Subcutaneous adipose tissue (tissue), 4 donors: Measurements from ENCODE around the gene TAPT1. TPM values are rescaled to one million over a fixed set of nuclear protein-coding genes. Genes with fewer than 3 reads are reported as not detected.

Source experiments
- total RNA-seq, 4 donors: library from RNA; depleted of rRNA; stranded (reverse); fragments of >200 nt; gene quantifications; one replicate each; pipeline ENCODE4 v1.1.0, GENCODE V29; 2016
- TF ChIP-seq, protein P1 (sequence below): fragments of 450-650 bp; IDR thresholded peaks from one replicate; pipeline ENCODE4 v1.5.1; 2016; ENCODE audit warnings: low read depth, mild to moderate bottlenecking, control low read depth, antibody characterized with exemption, moderate library complexity

Gene TAPT1
- total RNA-seq, 4 donors from 2014 or later: 23.7 to 52.3 (median 32.8) TPM

DNA sequence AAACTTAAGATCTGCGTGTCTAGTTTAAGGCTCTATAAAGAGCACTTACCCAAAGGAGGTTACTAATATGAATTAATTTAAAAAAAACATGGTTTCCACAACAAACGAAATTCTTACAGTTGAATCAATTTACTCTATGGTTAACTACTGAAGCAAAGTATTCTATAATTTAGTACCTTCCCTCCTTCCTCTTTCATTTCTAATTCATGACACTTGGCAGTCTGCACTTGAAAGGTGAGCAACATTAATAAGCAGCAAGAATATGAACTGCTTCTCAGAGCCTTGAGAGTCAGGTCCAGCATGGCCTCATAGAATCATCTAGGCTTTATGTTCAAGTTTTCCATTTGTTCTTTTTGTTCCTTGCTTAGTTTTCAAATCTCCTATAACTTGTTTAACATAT lies 42.7 kb downstream of the TAPT1 start:
- TF ChIP-seq, protein P1, sequence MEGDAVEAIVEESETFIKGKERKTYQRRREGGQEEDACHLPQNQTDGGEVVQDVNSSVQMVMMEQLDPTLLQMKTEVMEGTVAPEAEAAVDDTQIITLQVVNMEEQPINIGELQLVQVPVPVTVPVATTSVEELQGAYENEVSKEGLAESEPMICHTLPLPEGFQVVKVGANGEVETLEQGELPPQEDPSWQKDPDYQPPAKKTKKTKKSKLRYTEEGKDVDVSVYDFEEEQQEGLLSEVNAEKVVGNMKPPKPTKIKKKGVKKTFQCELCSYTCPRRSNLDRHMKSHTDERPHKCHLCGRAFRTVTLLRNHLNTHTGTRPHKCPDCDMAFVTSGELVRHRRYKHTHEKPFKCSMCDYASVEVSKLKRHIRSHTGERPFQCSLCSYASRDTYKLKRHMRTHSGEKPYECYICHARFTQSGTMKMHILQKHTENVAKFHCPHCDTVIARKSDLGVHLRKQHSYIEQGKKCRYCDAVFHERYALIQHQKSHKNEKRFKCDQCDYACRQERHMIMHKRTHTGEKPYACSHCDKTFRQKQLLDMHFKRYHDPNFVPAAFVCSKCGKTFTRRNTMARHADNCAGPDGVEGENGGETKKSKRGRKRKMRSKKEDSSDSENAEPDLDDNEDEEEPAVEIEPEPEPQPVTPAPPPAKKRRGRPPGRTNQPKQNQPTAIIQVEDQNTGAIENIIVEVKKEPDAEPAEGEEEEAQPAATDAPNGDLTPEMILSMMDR: no peak

DNA sequence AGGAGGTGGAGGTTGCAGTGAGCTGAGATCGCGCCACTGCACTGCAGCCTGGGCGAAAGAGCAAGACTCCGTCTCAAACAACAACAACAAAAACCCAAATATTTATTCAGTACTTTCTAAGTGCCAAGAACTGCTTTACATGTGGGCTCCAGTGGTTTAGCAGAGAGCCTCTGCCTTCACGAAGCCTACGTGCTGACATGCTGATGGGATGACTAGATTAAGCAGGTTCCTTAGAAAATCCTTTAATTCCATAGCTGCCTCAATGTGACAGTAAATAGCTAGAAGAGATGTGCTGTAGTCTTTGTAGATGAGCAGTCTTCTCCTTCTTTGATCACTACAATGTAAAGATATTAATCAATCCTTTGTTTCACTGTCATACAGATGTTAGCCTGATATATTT lies 49.6 kb downstream of the TAPT1 start:
- TF ChIP-seq, protein P1: no peak

DNA sequence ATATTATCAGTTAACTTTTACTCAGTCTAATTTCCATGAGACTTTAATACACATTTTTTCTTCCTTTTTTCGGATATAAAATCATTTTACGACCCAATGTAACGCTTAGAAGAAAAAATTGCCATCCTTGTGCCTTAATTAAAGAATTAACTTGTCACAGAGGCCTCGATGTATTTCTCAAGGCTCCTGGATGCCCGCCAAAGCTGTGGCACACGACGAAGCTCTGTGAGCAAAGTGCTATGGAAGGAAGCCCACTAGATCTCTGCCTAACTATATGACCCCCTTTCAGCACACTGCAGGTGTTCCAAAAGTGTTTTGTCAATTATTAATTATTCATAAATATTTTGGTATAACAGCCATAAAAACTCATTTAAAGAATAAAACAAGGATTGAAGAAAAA lies 54.4 kb downstream of the TAPT1 start:
- TF ChIP-seq, protein P1: no peak

DNA sequence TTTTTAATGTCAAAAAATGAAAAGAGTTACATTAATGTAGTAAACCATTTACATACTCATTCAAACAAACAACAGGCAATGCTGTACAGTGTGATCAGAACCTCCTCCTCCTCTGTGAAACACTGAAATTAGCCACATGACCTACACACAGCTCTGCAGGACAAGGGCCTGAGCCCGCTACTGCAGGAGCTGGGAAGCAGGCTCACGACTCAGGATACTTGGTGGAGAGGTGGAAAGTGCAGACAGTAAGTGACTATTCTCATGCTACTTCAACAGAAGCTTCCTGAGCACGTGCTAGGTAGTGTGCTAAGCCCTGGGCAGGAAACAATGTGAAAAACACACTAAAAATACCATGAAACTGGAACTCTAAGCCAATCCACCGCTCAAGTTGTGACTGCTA lies 56.8 kb downstream of the TAPT1 start:
- TF ChIP-seq, protein P1: no peak

DNA sequence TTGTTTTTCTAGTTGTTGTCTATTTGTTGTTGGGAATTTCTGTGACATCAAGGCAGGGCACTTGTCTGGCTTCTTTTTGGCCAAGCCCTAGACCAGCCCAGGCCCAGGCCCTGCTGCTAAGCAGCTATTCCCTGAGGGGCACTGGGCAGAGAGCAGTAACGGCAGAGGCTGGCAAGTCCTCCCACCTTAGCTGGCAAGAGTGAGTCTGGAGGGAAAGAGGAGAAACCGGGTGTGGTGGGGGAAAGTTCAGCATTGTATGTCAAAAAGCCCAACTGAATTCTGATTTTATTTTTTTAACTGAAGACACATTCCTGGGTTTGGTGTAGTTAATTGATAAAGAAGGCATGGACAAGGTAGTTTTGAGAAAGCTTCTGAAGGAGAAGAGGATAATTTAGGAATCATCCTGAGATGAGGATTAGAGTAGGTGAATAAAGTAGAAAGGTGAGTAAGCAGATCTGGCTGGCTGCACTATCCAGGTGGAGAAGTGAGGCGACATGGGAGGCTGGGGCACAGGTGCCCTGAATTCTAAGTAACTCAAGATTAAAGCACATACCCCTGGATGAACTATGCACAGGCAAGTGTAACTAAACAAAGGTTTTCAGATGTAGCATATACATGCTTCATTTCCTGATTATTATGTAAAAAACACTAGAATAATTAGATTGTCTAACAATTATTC lies 57.4 kb downstream of the TAPT1 start:
- TF ChIP-seq, protein P1: no peak

DNA sequence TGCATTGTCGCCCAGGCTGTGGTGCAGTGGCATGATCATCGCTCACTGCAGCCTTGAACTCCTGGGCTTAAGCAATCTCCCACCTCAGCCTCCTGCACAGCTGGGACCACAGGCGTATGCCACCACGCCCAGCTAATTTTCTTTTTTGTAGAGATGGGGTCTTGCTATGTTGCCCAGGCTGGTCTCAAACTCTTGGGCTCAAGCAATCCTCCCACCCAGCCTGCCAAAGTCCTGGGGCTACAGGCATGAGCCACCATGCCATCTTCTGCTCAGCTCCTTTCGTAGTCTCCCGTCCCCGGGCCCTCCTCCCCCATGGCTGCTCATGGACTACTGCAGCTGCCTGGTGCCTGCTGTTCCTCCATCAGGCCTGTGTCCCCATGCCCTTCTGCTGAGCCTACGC lies 58.1 kb downstream of the TAPT1 start:
- TF ChIP-seq, protein P1: no peak

DNA sequence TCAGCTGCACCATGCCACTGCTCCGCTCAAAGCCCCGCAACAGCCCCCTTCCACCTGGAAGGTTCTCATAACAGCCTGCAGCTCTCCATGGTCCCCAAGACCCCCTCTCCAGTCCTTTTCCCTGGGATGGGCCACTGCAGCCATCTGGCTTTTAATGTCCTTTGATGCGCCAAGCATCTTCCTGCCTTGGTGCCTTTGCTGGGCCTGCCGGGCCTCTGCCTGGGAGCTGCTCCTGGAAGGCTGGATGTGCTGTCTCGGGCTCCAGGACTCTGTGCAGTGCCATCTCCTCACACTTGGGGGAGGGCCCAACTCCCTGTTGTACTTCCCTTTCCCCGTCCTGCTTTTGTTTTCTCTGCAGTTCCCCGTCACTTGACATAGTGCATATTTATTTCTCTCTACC lies 60.3 kb downstream of the TAPT1 start:
- TF ChIP-seq, protein P1: no peak
